Aorta (tissue), 5 donors: Measurements from ENCODE around the gene RHOD. TPM values are rescaled to one million over a fixed set of nuclear protein-coding genes. Genes with fewer than 3 reads are reported as not detected.

Experiments
- ATAC-seq: fragments of 200-7000 bp; cut with Tn5 transposase; one replicate; pipeline ENCODE4 v1.9.1; 2022; ENCODE audit warnings: moderate library complexity; ENCODE audit not compliant: low FRiP score
- DNase-seq, 2 donors: peaks; one replicate each; pipeline ENCODE4 v3.0.0-alpha.2; 2020
- H3K27ac ChIP-seq, 2 donors: one replicate each; pipeline ENCODE4 v1.5.1; 2013; ENCODE audit warnings: low read length in 2 of 2, mild to moderate bottlenecking in 2 of 2, moderate library complexity in 2 of 2, control low read depth in 1 of 2, inconsistent platforms in 1 of 2, low read depth in 1 of 2
- H3K27me3 ChIP-seq, 2 donors: one replicate each; pipeline ENCODE4 v1.6.1; 2013; ENCODE audit warnings: control low read depth in 1 of 2, low read length in 1 of 2, mild to moderate bottlenecking in 1 of 2, moderate library complexity in 1 of 2; ENCODE audit not compliant: insufficient read depth in 2 of 2, control insufficient read depth in 1 of 2
- H3K36me3 ChIP-seq, 2 donors: one replicate each; pipeline ENCODE4 v1.6.1; 2013; ENCODE audit warnings: control low read depth in 1 of 2, low read length in 1 of 2, mild to moderate bottlenecking in 1 of 2; ENCODE audit not compliant: insufficient read depth in 2 of 2, control insufficient read depth in 1 of 2
- H3K4me1 ChIP-seq, 2 donors: one replicate each; pipeline ENCODE4 v1.6.1; 2013; ENCODE audit warnings: low read length in 2 of 2, control low read depth in 1 of 2, mild to moderate bottlenecking in 1 of 2, moderate library complexity in 1 of 2; ENCODE audit not compliant: insufficient read depth in 2 of 2, control insufficient read depth in 1 of 2
- H3K4me3 ChIP-seq, 2 donors: one replicate each; pipeline ENCODE4 v1.5.1; 2013; ENCODE audit warnings: low read length in 2 of 2, control low read depth in 1 of 2, mild to moderate bottlenecking in 1 of 2
- H3K9me3 ChIP-seq: one replicate; pipeline ENCODE4 v1.6.1; 2013; ENCODE audit warnings: mild to moderate bottlenecking, low read length; ENCODE audit not compliant: control insufficient read depth
- WGBS, 2 donors: extraction: QIAGEN DNeasy Blood & Tissue Kit; methylation state at CpG; one replicate each; pipeline ENCODE4 v1.1.7; 2013; 5-methylcytosine and 5-hydroxymethylcytosine counted together
- intact Hi-C, 2 donors: fragments of 100-400 bp; cut with DNase I; formaldehyde crosslinking; loops; one replicate each; pipeline versions ENCODE4 v1.14.2 to v1.15.0; 2022
- polyA plus RNA-seq, 2 donors: library from polyadenylated mRNA; stranded (reverse); fragments of 200-250 nt; gene quantifications; one replicate each; pipeline ENCODE4 v1.2.3, GENCODE V29; 2013
- total RNA-seq, 2 donors: library from RNA; stranded (reverse); fragmentation: NEBNext Ultra II Directional; extraction: Animal tissue kit (Norgen Biotek cat#: 25700); gene quantifications; one replicate each; pipeline ENCODE4 v1.2.1, GENCODE V29; 2021
- donor health status: healthy with polysubstance abuse.
- donor health status: Bipolar disorder and iron deficiency.
- donor health status: DM: no; HTN: no; CAD: no.
- donor health status: DM: no; HTN: no; CAD: no.
- donor health status: DM: yes; HTN: yes; CAD: no.

The RHOD gene
- total and polyA plus RNA-seq, 4 donors = 19.4 to 33.6 (median 24.3) TPM

GRCh38 chr11:67027943-67028542 lies 28.6 kb upstream of the RHOD start:
- intact Hi-C loops = no loop called here
- no peaks in the 10 kb centered on the region for H3K36me3 ChIP-seq
- H3K4me3 ChIP-seq = no peak overlapping the region
- no peak overlapping the region for H3K27ac ChIP-seq
- DNase-seq (no peak), ATAC-seq (no peak)
- no peaks in the 10 kb centered on the region for H3K27me3 ChIP-seq
- no peaks in the 10 kb centered on the region for H3K9me3 ChIP-seq
- 92 to 98% methylated on average over 6 of the region's 6 CpGs for WGBS, 2 donors
- no peaks in the 10 kb centered on the region for H3K4me1 ChIP-seq

- no peaks in the 10 kb centered on the region for H3K9me3 ChIP-seq
- intact Hi-C loops = no loop called here
- no peak overlapping the region for H3K4me3 ChIP-seq
- ATAC-seq (no peak), DNase-seq (no peak)
- no peak overlapping the region for H3K27ac ChIP-seq
- no peaks in the 10 kb centered on the region for H3K4me1 ChIP-seq
- no peaks in the 10 kb centered on the region for H3K27me3 ChIP-seq
- H3K36me3 ChIP-seq = no peaks in the 10 kb centered on the region
- 91 to 92% methylated on average over 6 of the region's 6 CpGs for WGBS, 2 donors
Observed at GRCh38 chr11:67029146-67029545, 27.5 kb upstream of the RHOD start.

GRCh38 chr11:67030976-67031375 lies 25.7 kb upstream of the RHOD start:
- Histone ChIP-seq H3K36me3 (no peaks in the 10 kb centered on the region), H3K4me1 (no peaks in the 10 kb centered on the region), H3K27me3 (no peaks in the 10 kb centered on the region), H3K9me3 (no peaks in the 10 kb centered on the region), H3K27ac (no peak overlapping the region), H3K4me3 (no peak overlapping the region)
- intact Hi-C loops = loop anchor here in 1 of 2 donors (5.0 kb wide), 1 partner anchor 49 kb away; no protein-coding TSS in a partner anchor
- no peak for ATAC-seq
- WGBS, 2 donors = 88 to 89% methylated on average over 9 of the region's 9 CpGs
- DNase-seq = no peak

- intact Hi-C loops = loop anchor here in 1 of 2 donors (5.0 kb wide), 1 partner anchor 50 kb away; no protein-coding TSS in a partner anchor
- H3K27ac ChIP-seq = no peak overlapping the region
- no peaks in the 10 kb centered on the region for H3K27me3 ChIP-seq
- no peak for ATAC-seq
- DNase-seq = no peak
- H3K36me3 ChIP-seq = no peaks in the 10 kb centered on the region
- H3K4me3 ChIP-seq = no peak overlapping the region
- no peaks in the 10 kb centered on the region for H3K9me3 ChIP-seq
- no peaks in the 10 kb centered on the region for H3K4me1 ChIP-seq
- WGBS, 2 donors = 84% methylated on average over 23 of the region's 23 CpGs
Observed at GRCh38 chr11:67031791-67032561, 24.7 kb upstream of the RHOD start.

- no peak overlapping the region for H3K4me3 ChIP-seq
- H3K36me3 ChIP-seq = no peaks in the 10 kb centered on the region
- DNase-seq = peak; percentile 90 to 91
- peak; percentile 85 for ATAC-seq
- H3K9me3 ChIP-seq = no peaks in the 10 kb centered on the region
- H3K4me1 ChIP-seq = no peaks in the 10 kb centered on the region
- WGBS, 2 donors = 39 to 53% methylated on average over 9 to 12 of the region's 12 CpGs
- peak overlapping the region in 1 of 2 donors; percentile 9 for H3K27ac ChIP-seq
- intact Hi-C loops = loop anchor here in 1 of 2 donors (5.0 kb wide), 1 partner anchor 51 kb away; no protein-coding TSS in a partner anchor
- H3K27me3 ChIP-seq = no peaks in the 10 kb centered on the region
Observed at GRCh38 chr11:67032830-67033551, 23.7 kb upstream of the RHOD start.

GRCh38 chr11:67033661-67034166 lies 22.9 kb upstream of the RHOD start:
- Histone ChIP-seq H3K9me3 (no peaks in the 10 kb centered on the region), H3K27ac (no peak overlapping the region), H3K4me3 (no peak overlapping the region), H3K27me3 (no peaks in the 10 kb centered on the region), H3K4me1 (no peaks in the 10 kb centered on the region), H3K36me3 (no peaks in the 10 kb centered on the region)
- DNase-seq (no peak), ATAC-seq (peak; percentile 42)
- intact Hi-C loops = loop anchor here in 1 of 2 donors (5.0 kb wide), 1 partner anchor 51 kb away; no protein-coding TSS in a partner anchor
- 17 to 19% methylated on average over 8 of the region's 8 CpGs for WGBS, 2 donors

- intact Hi-C loops = loop anchor here in 1 of 2 donors (5.0 kb wide), 1 partner anchor 52 kb away; no protein-coding TSS in a partner anchor
- Histone ChIP-seq H3K27me3 (no peaks in the 10 kb centered on the region), H3K4me3 (no peak overlapping the region), H3K27ac (no peak overlapping the region), H3K36me3 (no peaks in the 10 kb centered on the region), H3K4me1 (no peaks in the 10 kb centered on the region), H3K9me3 (no peaks in the 10 kb centered on the region)
- DNase-seq = no peak
- ATAC-seq = no peak
- WGBS, 2 donors = 85% methylated on average over 6 of the region's 6 CpGs
Observed at GRCh38 chr11:67034350-67034749, 22.3 kb upstream of the RHOD start.

- ATAC-seq = no peak
- no peak for DNase-seq
- WGBS, 2 donors = 85 to 88% methylated on average over 12 of the region's 12 CpGs
- Histone ChIP-seq H3K9me3 (no peaks in the 10 kb centered on the region), H3K36me3 (no peaks in the 10 kb centered on the region), H3K4me3 (no peak overlapping the region), H3K4me1 (no peaks in the 10 kb centered on the region), H3K27me3 (no peaks in the 10 kb centered on the region), H3K27ac (no peak overlapping the region)
- intact Hi-C loops = no loop called here
Observed at GRCh38 chr11:67040147-67040546, 16.5 kb upstream of the RHOD start.
